Gastrocnemius medialis (tissue), 4 donors: ENCODE measurements around the gene CACNA2D3.

Source experiments
- POLR2A ChIP-seq, 2 donors: fragments of 450-650 bp; IDR thresholded peaks; one replicate each; pipeline ENCODE4 v1.6.1; 2017; ENCODE audit warnings: antibody characterized with exemption in 2 of 2, mild to moderate bottlenecking in 2 of 2, moderate library complexity in 2 of 2
- TF ChIP-seq, protein P1 (sequence below), 5 experiments: fragments of 450-650 bp in 3 of 5; fragments of 200-600 bp in 2 of 5; sonication (generic) in 2 of 5; IDR thresholded peaks in 4 of 5; conservative IDR thresholded peaks in 1 of 5; 1 replicate in 4 of 5; 2 replicates in 1 of 5; pipeline ENCODE4 v1.5.1; 2016 to 2019; ENCODE audit warnings: antibody characterized with exemption in 5 of 5, mild to moderate bottlenecking in 3 of 5, moderate library complexity in 3 of 5

DNA sequence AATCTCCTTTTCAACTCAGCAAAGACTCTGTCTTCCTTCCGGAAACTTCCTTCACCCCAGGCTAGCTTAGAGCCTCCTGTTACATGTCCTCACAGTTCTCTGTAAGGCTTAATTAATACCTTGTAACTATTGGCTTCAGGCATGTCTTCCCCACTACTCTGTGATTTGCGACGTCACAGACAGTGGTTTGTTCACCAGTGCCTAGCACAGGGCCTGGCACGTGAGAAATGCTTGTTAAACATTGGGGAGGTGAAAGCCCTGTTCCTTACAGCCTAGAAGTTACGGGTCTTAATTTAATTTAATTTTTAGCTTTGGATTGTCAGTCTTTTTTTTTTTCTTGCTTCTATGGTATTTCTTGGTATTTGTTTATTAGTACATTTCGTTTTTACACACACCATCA, 36.4 kb upstream of the CACNA2D3 start:
- TF ChIP-seq, protein P1, sequence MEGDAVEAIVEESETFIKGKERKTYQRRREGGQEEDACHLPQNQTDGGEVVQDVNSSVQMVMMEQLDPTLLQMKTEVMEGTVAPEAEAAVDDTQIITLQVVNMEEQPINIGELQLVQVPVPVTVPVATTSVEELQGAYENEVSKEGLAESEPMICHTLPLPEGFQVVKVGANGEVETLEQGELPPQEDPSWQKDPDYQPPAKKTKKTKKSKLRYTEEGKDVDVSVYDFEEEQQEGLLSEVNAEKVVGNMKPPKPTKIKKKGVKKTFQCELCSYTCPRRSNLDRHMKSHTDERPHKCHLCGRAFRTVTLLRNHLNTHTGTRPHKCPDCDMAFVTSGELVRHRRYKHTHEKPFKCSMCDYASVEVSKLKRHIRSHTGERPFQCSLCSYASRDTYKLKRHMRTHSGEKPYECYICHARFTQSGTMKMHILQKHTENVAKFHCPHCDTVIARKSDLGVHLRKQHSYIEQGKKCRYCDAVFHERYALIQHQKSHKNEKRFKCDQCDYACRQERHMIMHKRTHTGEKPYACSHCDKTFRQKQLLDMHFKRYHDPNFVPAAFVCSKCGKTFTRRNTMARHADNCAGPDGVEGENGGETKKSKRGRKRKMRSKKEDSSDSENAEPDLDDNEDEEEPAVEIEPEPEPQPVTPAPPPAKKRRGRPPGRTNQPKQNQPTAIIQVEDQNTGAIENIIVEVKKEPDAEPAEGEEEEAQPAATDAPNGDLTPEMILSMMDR (IDR thresholded peaks at IDR 0.05 in 4 of 5, conservative IDR thresholded peaks at IDR 0.05 in 1 of 5), result no peak
- TF ChIP-seq POLR2A (IDR thresholded peaks at IDR 0.05), result no peak
